ENCODE data around the gene BUB1. TPM values are rescaled to one million over a fixed set of nuclear protein-coding genes. Genes with fewer than 3 reads are reported as not detected.
"Not testable (repeated sequence)": the region's sequence is repeated elsewhere in the genome, so short reads cannot be mapped to it uniquely, and the experiment has no call there.

Gene BUB1
- total RNA-seq, 1 donor from 2014 or later: 3.4 TPM

DNA sequence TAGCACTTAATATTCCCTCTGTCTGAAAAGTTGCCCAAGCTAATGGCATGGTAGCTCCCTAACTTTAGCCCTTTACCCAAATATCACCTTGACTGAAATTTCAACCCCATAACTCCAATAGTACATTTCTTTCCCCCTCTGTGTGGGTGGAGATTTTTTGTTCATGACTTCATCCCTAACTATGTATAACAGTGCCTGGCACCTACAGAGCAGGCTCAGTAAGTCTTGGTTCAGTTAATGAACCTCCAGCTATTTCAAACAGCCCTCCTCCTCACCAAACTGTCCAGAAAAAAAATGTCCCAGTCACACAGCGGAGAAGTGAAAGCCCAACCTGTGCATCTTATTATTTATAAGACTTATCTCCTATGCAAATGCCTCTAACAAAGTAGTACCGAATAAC is 18.6 kb downstream of the BUB1 start:
- no peak for DNase-seq (ENCODE audit: low read depth in 2 of 2)

GRCh38 chr2:110657724-110658305 is 20.0 kb downstream of the BUB1 start:
- DNase-seq (ENCODE audit: low read depth in 2 of 2): peak in 1 of 2 donors; percentile 8

GRCh38 chr2:110655701-110656100 is 22.2 kb downstream of the BUB1 start:
- DNase-seq (ENCODE audit: low read depth in 2 of 2): peak in 1 of 2 donors; percentile 43

- DNase-seq (ENCODE audit: low read depth in 2 of 2): no peak
Observed at GRCh38 chr2:110653861-110654260, 24.0 kb downstream of the BUB1 start.

DNA sequence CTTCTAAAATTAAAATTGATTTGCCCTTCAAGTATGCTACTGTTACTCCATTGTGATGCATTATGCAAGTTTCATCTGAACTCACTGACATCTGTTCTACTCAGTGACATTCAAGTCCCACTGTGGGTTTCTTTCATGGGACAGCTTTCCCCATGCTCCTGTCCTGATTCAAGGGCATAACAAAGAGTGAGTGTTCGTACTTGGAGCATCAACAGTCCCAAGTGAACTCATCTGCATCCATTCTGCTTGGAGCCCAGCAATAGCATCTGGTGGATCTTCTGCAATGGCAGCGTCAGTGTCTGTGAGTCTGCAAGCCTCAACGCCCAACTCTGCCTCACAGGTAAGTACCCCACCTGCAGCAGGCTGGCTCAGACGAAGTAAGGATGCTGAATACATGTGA is 27.5 kb downstream of the BUB1 start:
- DNase-seq (ENCODE audit: low read depth in 2 of 2): no peak

DNA sequence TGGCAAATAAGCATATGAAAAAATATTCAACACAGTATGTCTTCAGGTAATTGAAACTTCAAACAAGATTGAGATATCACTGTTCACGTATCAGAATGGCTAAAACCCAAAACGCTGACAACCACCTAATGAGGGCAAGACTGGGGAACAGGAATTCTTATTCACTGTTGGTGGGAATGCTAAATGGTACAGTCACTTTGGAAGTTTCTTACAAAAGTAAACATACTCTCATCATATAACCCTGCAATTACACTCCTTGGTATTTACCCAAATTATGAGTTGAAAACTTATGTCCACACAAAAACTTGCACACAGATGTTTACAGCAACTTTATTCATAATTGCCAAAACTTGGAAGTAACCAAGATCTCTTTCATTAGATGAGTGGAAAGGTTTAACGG is 30.1 kb downstream of the BUB1 start:
- DNase-seq (ENCODE audit: low read depth in 2 of 2): no peak

DNA sequence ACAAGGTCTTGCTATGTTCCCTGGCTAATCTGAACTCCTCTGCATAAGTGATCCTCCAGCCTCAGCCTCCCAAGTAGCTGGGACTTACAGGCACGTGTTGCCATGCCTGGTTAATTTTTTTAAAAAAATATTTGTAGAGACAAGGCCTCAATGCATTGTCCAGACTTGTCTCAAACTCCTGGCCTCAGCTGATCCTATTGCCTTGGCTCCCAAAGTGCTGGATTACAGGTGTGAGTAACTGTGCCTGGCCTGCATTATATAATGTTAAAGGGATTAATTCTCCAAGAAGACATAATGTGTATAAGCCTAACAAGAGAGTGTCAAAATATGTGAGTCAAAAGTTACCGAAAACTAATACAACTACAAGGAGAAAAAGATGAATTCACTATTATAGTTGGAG is 32.2 kb downstream of the BUB1 start:
- no peak for DNase-seq (ENCODE audit: low read depth in 2 of 2)

- DNase-seq (ENCODE audit: low read depth in 2 of 2): no peak
Observed at GRCh38 chr2:110644357-110644756, 33.5 kb downstream of the BUB1 start.

- DNase-seq (ENCODE audit: low read depth in 2 of 2): no peak
Observed at GRCh38 chr2:110642360-110642759, 35.5 kb downstream of the BUB1 start.

GRCh38 chr2:110639972-110640371 is 37.9 kb downstream of the BUB1 start:
- DNase-seq (ENCODE audit: low read depth in 2 of 2): no peak

GRCh38 chr2:110638952-110639695 is 38.7 kb downstream of the BUB1 start:
- peak in 1 of 2 donors; percentile 90 for DNase-seq (ENCODE audit: low read depth in 2 of 2)

- no peak for DNase-seq (ENCODE audit: low read depth in 2 of 2)
Observed at GRCh38 chr2:110638004-110638403, 39.9 kb downstream of the BUB1 start.

DNA sequence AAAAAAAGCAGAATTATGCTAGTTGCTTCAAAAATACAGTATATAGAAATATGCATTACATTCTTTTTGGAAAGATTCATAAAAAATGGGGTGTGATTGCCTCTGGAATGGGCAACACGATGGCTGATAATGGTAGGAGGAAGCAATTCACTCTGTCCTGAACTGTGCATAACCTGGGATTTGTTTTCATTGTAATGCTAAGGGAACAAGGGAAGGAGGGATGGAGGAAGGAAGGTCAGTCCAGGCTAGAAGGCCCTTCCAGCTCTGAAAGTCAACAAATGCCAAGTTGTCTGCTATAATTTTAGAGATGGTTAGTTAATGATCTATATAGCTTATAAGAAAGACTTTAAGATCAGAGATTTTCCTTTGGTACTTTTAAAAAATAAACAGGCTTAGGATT is 40.8 kb downstream of the BUB1 start:
- peak in 1 of 2 donors; percentile 33 for DNase-seq (ENCODE audit: low read depth in 2 of 2)

DNA sequence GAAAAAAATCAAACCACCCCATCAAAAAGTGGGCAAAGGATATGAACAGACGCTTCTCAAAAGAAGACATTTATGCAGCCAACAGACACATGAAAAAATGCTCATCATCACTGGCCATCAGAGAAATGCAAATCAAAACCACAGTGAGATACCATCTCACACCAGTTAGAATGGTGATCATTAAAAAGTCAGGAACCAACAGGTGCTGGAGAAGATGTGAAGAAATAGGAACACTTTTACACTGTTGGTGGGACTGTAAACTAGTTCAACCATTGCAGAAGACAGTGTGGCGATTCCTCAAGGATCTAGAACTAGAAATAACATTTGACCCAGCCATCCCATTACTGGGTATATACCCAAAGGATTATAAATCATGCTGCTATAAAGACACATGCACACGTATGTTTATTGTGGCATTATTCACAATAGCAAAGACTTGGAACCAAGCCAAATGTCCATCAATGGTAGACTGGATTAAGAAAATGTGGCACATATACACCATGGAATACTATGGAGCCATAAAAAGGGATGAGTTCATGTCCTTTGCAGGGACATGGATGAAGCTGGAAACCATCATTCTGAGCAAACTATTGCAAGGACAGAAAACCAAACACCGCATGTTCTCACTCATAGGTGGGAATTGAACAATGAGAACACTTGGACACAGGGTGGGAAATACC is 41.8 kb downstream of the BUB1 start:
- not testable (repeated sequence) for DNase-seq (ENCODE audit: low read depth in 2 of 2)

- not testable (repeated sequence) for DNase-seq (ENCODE audit: low read depth in 2 of 2)
Observed at GRCh38 chr2:110627348-110627747, 50.5 kb downstream of the BUB1 start.

DNA sequence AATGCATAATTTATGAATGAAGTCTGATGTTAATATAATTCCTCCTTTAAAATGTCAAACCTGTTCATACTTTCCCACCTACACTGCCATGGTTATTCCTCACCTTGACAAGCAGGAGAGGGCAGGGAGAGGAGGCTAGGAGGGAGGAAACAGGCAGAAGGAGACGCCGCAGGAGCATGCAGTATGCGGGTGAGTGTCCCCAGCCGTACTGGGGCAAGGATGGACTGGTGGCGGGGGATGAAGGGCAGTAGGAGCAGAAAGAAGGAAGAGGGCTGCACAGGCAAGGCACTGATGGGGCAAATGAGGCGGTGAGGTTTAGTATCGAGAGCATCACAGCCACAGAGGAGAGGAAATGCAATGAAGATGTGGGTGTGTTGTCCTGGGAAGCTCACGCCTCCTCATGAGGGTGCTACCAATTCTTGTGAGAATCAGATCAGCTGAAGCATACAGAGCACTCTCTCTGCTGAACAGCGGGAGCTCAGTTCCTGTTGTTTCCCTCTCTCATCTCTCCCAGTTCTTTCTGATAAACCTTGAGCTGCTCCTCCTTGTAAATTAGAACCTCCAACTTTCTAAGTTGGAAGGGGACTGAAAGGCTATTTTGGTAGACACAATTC is 58.4 kb downstream of the BUB1 start:
- DNase-seq (ENCODE audit: low read depth in 2 of 2): not testable (repeated sequence)

- DNase-seq (ENCODE audit: low read depth in 2 of 2): not testable (repeated sequence)
Observed at GRCh38 chr2:110613927-110614326, 63.9 kb downstream of the BUB1 start.

DNA sequence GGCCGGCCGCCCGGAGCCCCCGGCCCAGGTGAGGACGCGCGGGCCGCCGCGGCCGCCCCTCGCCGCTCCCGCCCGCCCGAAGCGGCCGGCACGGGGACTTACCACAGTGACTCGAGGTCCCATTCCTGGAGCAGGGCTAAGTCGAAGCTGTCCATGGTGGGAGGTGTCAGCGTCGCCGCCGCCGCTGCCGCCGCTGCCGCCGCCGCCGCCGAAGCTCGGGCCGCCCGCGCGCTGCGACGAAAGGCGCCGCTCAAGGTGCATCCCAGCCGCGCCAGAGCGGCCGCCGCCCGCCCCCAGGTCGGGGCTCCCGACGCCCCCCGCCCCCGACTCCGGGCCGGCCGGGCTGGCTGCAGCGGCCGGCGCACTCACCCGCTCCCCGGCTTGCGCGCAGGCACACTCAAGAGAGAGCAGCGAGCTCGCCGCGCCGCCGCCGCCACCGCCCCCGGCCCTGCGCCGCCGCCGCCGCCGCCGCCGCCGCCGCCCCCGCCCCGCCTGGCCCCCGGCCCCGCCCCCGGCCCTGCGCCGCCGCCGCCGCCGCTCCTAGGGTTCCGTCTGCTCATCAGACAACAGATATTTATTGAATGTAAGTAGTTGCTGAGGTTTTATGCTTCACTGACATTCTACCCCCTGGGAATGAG is 67.1 kb downstream of the BUB1 start:
- not testable (repeated sequence) for DNase-seq (ENCODE audit: low read depth in 2 of 2)

DNA sequence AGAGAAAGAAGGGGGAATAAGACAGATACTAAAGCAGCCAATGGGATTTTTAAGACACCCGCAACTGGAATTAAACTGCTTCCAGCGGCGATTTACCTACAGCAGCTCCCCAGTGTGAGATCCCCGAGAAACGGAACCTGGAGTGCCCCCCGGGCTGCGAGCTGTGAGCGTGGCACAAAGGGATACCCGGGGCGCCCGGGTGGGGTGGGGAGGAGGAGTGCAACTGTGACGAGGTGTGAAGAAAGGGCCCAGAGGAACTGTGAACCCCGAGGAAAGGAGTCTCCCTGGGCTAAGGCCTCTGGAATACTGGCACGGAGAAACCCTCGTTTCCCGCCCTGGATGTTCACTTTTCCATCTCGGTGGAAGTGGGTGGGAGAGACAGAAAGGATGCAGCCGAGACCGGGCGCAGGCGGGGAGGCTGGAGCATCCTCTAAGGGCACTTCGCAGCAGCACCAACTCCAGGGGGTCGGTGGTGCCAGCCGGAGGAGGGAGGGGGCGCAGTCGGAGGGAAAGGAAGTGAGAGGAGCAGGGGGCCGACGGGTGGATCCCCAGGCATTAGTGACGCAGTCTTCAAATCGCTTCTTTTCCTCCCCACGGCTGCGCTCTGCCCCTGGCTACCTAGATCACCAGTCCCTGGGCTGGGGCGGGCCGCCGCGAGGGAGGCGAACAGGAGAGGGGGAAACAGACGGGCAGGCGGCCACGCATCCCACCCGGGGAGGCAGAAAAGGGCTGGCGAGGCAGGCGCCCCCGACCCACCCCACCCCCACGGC is 67.8 kb downstream of the BUB1 start:
- not testable (repeated sequence) for DNase-seq (ENCODE audit: low read depth in 2 of 2)

- DNase-seq (ENCODE audit: low read depth in 2 of 2): not testable (repeated sequence)
Observed at GRCh38 chr2:110608788-110609502, 68.9 kb downstream of the BUB1 start.

Measured in lung microvascular endothelial cell (primary cell).